Left colon (tissue), 2 donors: ENCODE data around the gene TFF2. TPM values are rescaled to one million over a fixed set of nuclear protein-coding genes. Genes with fewer than 3 reads are reported as not detected.

Experiments used
- ATAC-seq: fragments of 200-7000 bp; cut with Tn5 transposase; one replicate; pipeline ENCODE4 v1.9.1; 2020; ENCODE audit warnings: mild to moderate bottlenecking, moderate library complexity
- DNase-seq, 2 donors: peaks; one replicate each; pipeline ENCODE4 v3.0.0-alpha.2; 2020
- intact Hi-C, 2 donors: fragments of 100-400 bp; cut with DNase I in 1 of 2; cut with micrococcal nuclease in 1 of 2; formaldehyde crosslinking; loops; one replicate each; pipeline versions ENCODE4 v1.11.2 to v1.14.0; 2022; cut with DNase I, micrococcal nuclease
- total RNA-seq, 2 donors: library from RNA; stranded (reverse); fragmentation: NEBNext Ultra II Directional; extraction: Animal tissue kit (Norgen Biotek cat#: 25700); gene quantifications; one replicate each; pipeline ENCODE4 v1.2.1, GENCODE V29; 2021
- donor health status: DM: no; HTN: no; CAD: no.
- donor health status: DM: yes; HTN: yes; CAD: no.

TFF2 gene
- total RNA-seq, 2 donors from 2014 or later = 0.87 to 0.98 TPM

GRCh38 chr21:42301371-42302075 lies 49.3 kb downstream of the TFF2 start:
- intact Hi-C loops = no loop called here
- DNase-seq (no peak), ATAC-seq (no peak)

GRCh38 chr21:42300956-42301355 lies 49.8 kb downstream of the TFF2 start:
- intact Hi-C loops = no loop called here
- DNase-seq = no peak
- no peak for ATAC-seq

- no peak for ATAC-seq
- intact Hi-C loops = no loop called here
Observed at GRCh38 chr21:42300045-42300583, 50.7 kb downstream of the TFF2 start.

GRCh38 chr21:42299324-42300044 lies 51.3 kb downstream of the TFF2 start:
- intact Hi-C loops = no loop called here
- DNase-seq (no peak), ATAC-seq (no peak)

More at GRCh38 chr21:42300045-42300583, 50.7 kb downstream of the TFF2 start:
- no peak for DNase-seq

- ATAC-seq (no peak), DNase-seq (no peak)
- intact Hi-C loops = no loop called here
Observed at GRCh38 chr21:42298657-42299056, 52.1 kb downstream of the TFF2 start.

- DNase-seq (no peak), ATAC-seq (no peak)
- intact Hi-C loops = no loop called here
Observed at GRCh38 chr21:42298237-42298636, 52.6 kb downstream of the TFF2 start.

GRCh38 chr21:42297377-42297776 lies 53.4 kb downstream of the TFF2 start:
- intact Hi-C loops = no loop called here
- DNase-seq (no peak), ATAC-seq (no peak)

GRCh38 chr21:42296501-42296900 lies 54.3 kb downstream of the TFF2 start:
- ATAC-seq (no peak), DNase-seq (no peak)
- intact Hi-C loops = no loop called here

Other genes with a start within 250 kb of the TFF2 start
- gene ABCG1, start 131.9 kb downstream of the TFF2 start, total RNA-seq = 10 to 100 TPM; 17.0 to 86.9 TPM
- gene TFF3, start 35.6 kb downstream of the TFF2 start, total RNA-seq = 1,000 to 10,000 TPM; 3,156 to 4,796 TPM
- gene TFF1, start 15.5 kb upstream of the TFF2 start, total RNA-seq = 100 to 1,000 TPM; 208 to 322 TPM
- under 1 TPM; 0.43 to 0.61 TPM for gene TMPRSS3, start 45.1 kb upstream of the TFF2 start, total RNA-seq
- 1 to 10 TPM in 1 of 2 donors, under 1 TPM in 1; 0.67 to 1.0 TPM for gene UBASH3A, start 52.9 kb upstream of the TFF2 start, total RNA-seq
- gene RSPH1, start 145.2 kb upstream of the TFF2 start, total RNA-seq = 1 to 10 TPM; 3.3 to 7.4 TPM
- 100 to 1,000 TPM in 1 of 2 donors, 10 to 100 TPM in 1; 63.5 to 171 TPM for gene SLC37A1, start 162.9 kb upstream of the TFF2 start, total RNA-seq